MM.1S (cell line): Measurements from ENCODE around the gene THOC3.
"Not testable (repeated sequence)": the region's sequence is repeated elsewhere in the genome, so short reads cannot be mapped to it uniquely, and the experiment has no call there.

Experiments used
- DNase-seq: peaks from one replicate; pipeline ENCODE4 v3.0.0-alpha.2; 2015
- H2AFZ ChIP-seq: fragments of 300-600 bp; sonication (generic); 2 replicates; pipeline ENCODE4 v1.6.0; 2016; ENCODE audit warnings: antibody characterized with exemption, low read length
- H3F3A ChIP-seq: fragments of 300-600 bp; sonication (generic); 2 replicates; pipeline ENCODE4 v1.6.1; 2016; ENCODE audit warnings: mild to moderate bottlenecking, antibody characterized with exemption, low read length, moderate library complexity, mixed read lengths; ENCODE audit not compliant: insufficient read depth
- H3K27ac ChIP-seq: fragments of 300-600 bp; sonication (generic); 2 replicates; pipeline ENCODE4 v1.5.1; 2016; ENCODE audit warnings: mild to moderate bottlenecking, low read length
- H3K27me3 ChIP-seq: fragments of 300-600 bp; sonication (generic); replicated peaks from 2 replicates; pipeline ENCODE4 v1.6.0; 2016; ENCODE audit warnings: low read length; ENCODE audit not compliant: insufficient read depth
- H3K36me3 ChIP-seq: fragments of 300-600 bp; sonication (generic); replicated peaks from 2 replicates; pipeline ENCODE4 v1.6.1; 2016; ENCODE audit warnings: mild to moderate bottlenecking, low read length, mixed read lengths; ENCODE audit not compliant: insufficient read depth
- H3K4me1 ChIP-seq: fragments of 300-600 bp; sonication (generic); 2 replicates; pipeline ENCODE4 v1.6.1; 2016; ENCODE audit warnings: low read length, mixed read lengths
- H3K4me2 ChIP-seq: fragments of 300-600 bp; sonication (generic); 2 replicates; pipeline ENCODE4 v1.6.0; 2016; ENCODE audit warnings: low read depth, low read length
- H3K4me3 ChIP-seq: fragments of 300-600 bp; sonication (generic); 2 replicates; pipeline ENCODE4 v1.5.1; 2016; ENCODE audit warnings: low read length, mixed read lengths
- H3K79me2 ChIP-seq: fragments of 300-600 bp; sonication (generic); 2 replicates; pipeline ENCODE4 v1.6.1; 2016; ENCODE audit warnings: mixed run types, low read length, mixed read lengths
- H3K9ac ChIP-seq: fragments of 300-600 bp; sonication (generic); 2 replicates; pipeline ENCODE4 v1.6.1; 2016; ENCODE audit warnings: low read length, mixed read lengths
- H3K9me2 ChIP-seq: fragments of 300-600 bp; sonication (generic); replicated peaks from 2 replicates; pipeline ENCODE4 v1.6.1; 2016; ENCODE audit warnings: mild to moderate bottlenecking, low read length, mixed read lengths; ENCODE audit not compliant: insufficient read depth
- H3K9me3 ChIP-seq: fragments of 300-600 bp; sonication (generic); replicated peaks from 2 replicates; pipeline ENCODE4 v1.6.1; 2016; ENCODE audit warnings: mild to moderate bottlenecking, low read length, mixed read lengths; ENCODE audit not compliant: insufficient read depth
- H4K20me1 ChIP-seq: fragments of 300-600 bp; sonication (generic); 2 replicates; pipeline ENCODE4 v1.6.1; 2016; ENCODE audit warnings: mild to moderate bottlenecking, low read length, moderate library complexity, mixed read lengths; ENCODE audit not compliant: insufficient read depth

Gene THOC3

GRCh38 chr5:175967471-175968372 lies at the start of gene THOC3:
TSS of gene THOC3 (minus strand) at chr5:175968315. CDS start at chr5:175968208, 107 bp downstream.
- H3K9me3 ChIP-seq, H3K4me2 ChIP-seq, H4K20me1 ChIP-seq, H3K4me1 ChIP-seq, H3K36me3 ChIP-seq, H3F3A ChIP-seq, H3K27ac ChIP-seq, H3K79me2 ChIP-seq, H3K27me3 ChIP-seq, H3K9me2 ChIP-seq: not testable (repeated sequence)
- Histone ChIP-seq H3K4me3 (peak within 1 kb of the TSS; percentile 61; the same call in 1 of the 2 replicates), H3K9ac (peak within 1 kb of the TSS; percentile 40; the same call in 1 of the 2 replicates), H2AFZ (peak within 1 kb of the TSS; percentile 42; the same call in 1 of the 2 replicates)
- peak; percentile 74 for DNase-seq

- H2AFZ ChIP-seq: not testable (repeated sequence)
Measured at GRCh38 chr5:176017324-176017723, 49.2 kb upstream of the THOC3 start.

GRCh38 chr5:176014360-176014759 lies 46.2 kb upstream of the THOC3 start:
- not testable (repeated sequence) for H3K4me3 ChIP-seq, H3K4me1 ChIP-seq, DNase-seq, H4K20me1 ChIP-seq, H3K4me2 ChIP-seq, H2AFZ ChIP-seq, H3K36me3 ChIP-seq, H3K79me2 ChIP-seq, H3K9me3 ChIP-seq, H3K9me2 ChIP-seq, H3K9ac ChIP-seq, H3K27ac ChIP-seq, H3F3A ChIP-seq, H3K27me3 ChIP-seq

More at GRCh38 chr5:176017324-176017723, 49.2 kb upstream of the THOC3 start:
- not testable (repeated sequence) for H3K9me2 ChIP-seq, H3K4me2 ChIP-seq, H3K4me1 ChIP-seq, H4K20me1 ChIP-seq, H3K36me3 ChIP-seq, H3K9ac ChIP-seq, H3K27ac ChIP-seq, H3K27me3 ChIP-seq, H3F3A ChIP-seq, H3K4me3 ChIP-seq, H3K79me2 ChIP-seq, H3K9me3 ChIP-seq, DNase-seq

- not testable (repeated sequence) for H3K9me3 ChIP-seq, H3K4me3 ChIP-seq, H3K27me3 ChIP-seq, DNase-seq, H3K79me2 ChIP-seq, H3K27ac ChIP-seq, H3K36me3 ChIP-seq, H3K9ac ChIP-seq, H3K9me2 ChIP-seq, H2AFZ ChIP-seq, H4K20me1 ChIP-seq, H3F3A ChIP-seq, H3K4me2 ChIP-seq, H3K4me1 ChIP-seq
Measured at GRCh38 chr5:176011088-176011487, 43.0 kb upstream of the THOC3 start.

- not testable (repeated sequence) for H3K9me3 ChIP-seq, H3K27me3 ChIP-seq, H3K4me1 ChIP-seq, H3K79me2 ChIP-seq, H3K9me2 ChIP-seq, DNase-seq, H3K4me3 ChIP-seq, H3K9ac ChIP-seq, H3F3A ChIP-seq, H3K27ac ChIP-seq, H2AFZ ChIP-seq, H4K20me1 ChIP-seq, H3K36me3 ChIP-seq, H3K4me2 ChIP-seq
Measured at GRCh38 chr5:176010202-176010601, 42.1 kb upstream of the THOC3 start.

- H3K4me3 ChIP-seq, H4K20me1 ChIP-seq, DNase-seq, H3K9ac ChIP-seq, H3K4me1 ChIP-seq, H3K27me3 ChIP-seq, H3K9me3 ChIP-seq, H3F3A ChIP-seq, H3K4me2 ChIP-seq, H3K9me2 ChIP-seq, H3K27ac ChIP-seq, H2AFZ ChIP-seq, H3K36me3 ChIP-seq, H3K79me2 ChIP-seq: not testable (repeated sequence)
Measured at GRCh38 chr5:176007220-176007619, 39.1 kb upstream of the THOC3 start.

- not testable (repeated sequence) for H3K4me1 ChIP-seq
Measured at GRCh38 chr5:176006819-176007218, 38.7 kb upstream of the THOC3 start.

GRCh38 chr5:175997979-175998378 lies 29.9 kb upstream of the THOC3 start:
- not testable (repeated sequence) for H3K9me3 ChIP-seq, H3K9ac ChIP-seq, H4K20me1 ChIP-seq, H3K27ac ChIP-seq, H3K9me2 ChIP-seq, H3K4me2 ChIP-seq, H3K36me3 ChIP-seq, H2AFZ ChIP-seq, DNase-seq, H3K4me3 ChIP-seq, H3K27me3 ChIP-seq, H3K4me1 ChIP-seq, H3K79me2 ChIP-seq, H3F3A ChIP-seq

More at GRCh38 chr5:176006819-176007218, 38.7 kb upstream of the THOC3 start:
- not testable (repeated sequence) for H3K9me3 ChIP-seq, H3F3A ChIP-seq, H2AFZ ChIP-seq, H3K36me3 ChIP-seq, H3K9me2 ChIP-seq, H3K27me3 ChIP-seq, H3K4me2 ChIP-seq, H3K27ac ChIP-seq, H3K9ac ChIP-seq, H4K20me1 ChIP-seq, DNase-seq, H3K79me2 ChIP-seq, H3K4me3 ChIP-seq
